K562 (cell line): ENCODE data around the gene APOB. TPM values are rescaled to one million over a fixed set of nuclear protein-coding genes. Genes with fewer than 3 reads are reported as not detected.

ENCODE experiments used
- ATAC-seq: fragments of 200-7000 bp; cut with Tn5 transposase; 3 replicates; pipeline ENCODE4 v1.9.1; 2020; ENCODE audit warnings: moderate library complexity
- BruUV-seq: library from RNA; stranded (reverse); fragments of 400-500 nt; replicated peaks from 2 replicates; lab custom pipeline; 2021; lab: Mats Ljungman, UMichigan
- CTCF ChIA-PET: fragments of 300-600 bp; formaldehyde crosslinking; extraction: SDS; loops from one replicate; lab custom pipeline; 2021; ENCODE audit warnings: low intra/inter-chr PET ratio; lab: Yijun Ruan, JAX
- POLR2A ChIA-PET: fragments of 300-600, 350-650 bp; sonication (Branson Sonifier 250); formaldehyde crosslinking; extraction: SDS; loops from one replicate; lab custom pipeline; 2021; ENCODE audit warnings: antibody characterized with exemption, inconsistent platforms; lab: Yijun Ruan, JAX
- DNase-seq, 4 experiments: peaks; one replicate each; pipeline versions ENCODE4 v3.0.0 to v3.0.0-alpha.2; 2011 to 2018; ENCODE audit warnings: low spot score in 3 of 4, mixed read lengths in 3 of 4; ENCODE audit errors: extremely low read depth in 1 of 4
- FAIRE-seq: peaks from 2 replicates; lab custom pipeline; 2011; peaks lifted over from hg19 to GRCh38; lab: Jason Lieb, UNC
- H2AFZ ChIP-seq: 2 replicates; pipeline ENCODE4 v1.6.0; 2011; ENCODE audit warnings: low read depth, low read length, control low read depth, inconsistent platforms
- H3K27ac ChIP-seq: fragments of 200-600 bp; 3 replicates; pipeline ENCODE4 v1.8.0; 2011; ENCODE audit warnings: low read depth, mild to moderate bottlenecking, control low read depth, inconsistent platforms, low read length, moderate library complexity, mixed read lengths; ENCODE audit errors: extremely low read depth
- H3K27me3 ChIP-seq, 2 experiments: fragments of 300-600 bp in 1 of 2; 2 replicates in 1 of 2; 3 replicates in 1 of 2; pipeline versions ENCODE4 v1.6.0 to v1.8.0; 2011; ENCODE audit warnings: inconsistent platforms in 2 of 2, low read length in 2 of 2, mild to moderate bottlenecking in 1 of 2, mixed read lengths in 1 of 2, moderate library complexity in 1 of 2; ENCODE audit not compliant: control insufficient read depth in 2 of 2, insufficient read depth in 2 of 2
- H3K36me3 ChIP-seq: fragments of 300-600 bp; 3 replicates; pipeline ENCODE4 v1.8.0; 2011; ENCODE audit warnings: mild to moderate bottlenecking, low read length, inconsistent platforms; ENCODE audit not compliant: control insufficient read depth, insufficient read depth
- H3K4me1 ChIP-seq, 2 experiments: fragments of 200-600 bp in 1 of 2; replicated peaks in 1 of 2; 2 replicates in 1 of 2; 3 replicates in 1 of 2; pipeline versions ENCODE4 v1.5.1 to v1.8.0; 2011; ENCODE audit warnings: inconsistent platforms in 2 of 2, low read length in 2 of 2, mild to moderate bottlenecking in 1 of 2, mixed read lengths in 1 of 2, moderate library complexity in 1 of 2; ENCODE audit not compliant: control insufficient read depth in 2 of 2, insufficient read depth in 2 of 2
- H3K4me2 ChIP-seq: 2 replicates; pipeline ENCODE4 v1.6.1; 2011; ENCODE audit warnings: low read length, control low read depth, inconsistent platforms, mixed read lengths; ENCODE audit not compliant: insufficient read depth
- H3K4me3 ChIP-seq: fragments of 200-600 bp; sonication (generic), shearing (Covaris generic); 2 replicates; pipeline ENCODE4 v1.5.1; 2016; ENCODE audit warnings: control low read depth, inconsistent platforms
- H3K79me2 ChIP-seq: fragments of 200-600 bp; 3 replicates; pipeline ENCODE4 v1.8.0; 2011; ENCODE audit warnings: low read length, inconsistent platforms; ENCODE audit not compliant: control insufficient read depth, insufficient read depth
- H3K9ac ChIP-seq, 2 experiments: 2 replicates each; pipeline versions ENCODE4 v1.6.0 to v1.6.1; 2011; ENCODE audit warnings: low read depth in 2 of 2, low read length in 2 of 2, control low read depth in 1 of 2, inconsistent platforms in 1 of 2, mild to moderate bottlenecking in 1 of 2, mixed read lengths in 1 of 2; ENCODE audit not compliant: insufficient read depth in 1 of 2
- H3K9me1 ChIP-seq: one replicate; pipeline ENCODE4 v1.6.0; 2011; ENCODE audit warnings: inconsistent platforms, mild to moderate bottlenecking, low read length, moderate library complexity; ENCODE audit not compliant: control insufficient read depth, insufficient read depth
- H3K9me3 ChIP-seq: replicated peaks from 2 replicates; pipeline ENCODE4 v1.5.1; 2011; ENCODE audit warnings: low read depth, low read length, inconsistent platforms; ENCODE audit not compliant: control insufficient read depth, insufficient read depth
- H4K20me1 ChIP-seq: replicated peaks from 2 replicates; pipeline ENCODE4 v1.6.1; 2011; ENCODE audit warnings: low read length, inconsistent platforms, mixed read lengths; ENCODE audit not compliant: control insufficient read depth, insufficient read depth
- ARID3A ChIP-seq: IDR thresholded peaks from 2 replicates; pipeline ENCODE4 v1.6.1; 2012; ENCODE audit warnings: low read depth, low read length, improper control_type of control experiment, borderline replicate concordance
- CBFB ChIP-seq: sonication (generic); formaldehyde crosslinking; IDR thresholded peaks from 2 replicates; pipeline ENCODE4 v1.4.0; 2020; ENCODE audit warnings: mild to moderate bottlenecking, missing genetic modification reagents
- CTCFL ChIP-seq: IDR thresholded peaks from 2 replicates; pipeline ENCODE4 v1.6.1; 2011; ENCODE audit warnings: borderline replicate concordance, low read depth, mild to moderate bottlenecking, moderate library complexity, low read length; ENCODE audit not compliant: insufficient read depth, poor library complexity, severe bottlenecking
- ETS2 ChIP-seq: IDR thresholded peaks from 2 replicates; pipeline ENCODE4 v1.6.1; 2016; ENCODE audit warnings: borderline replicate concordance, missing genetic modification characterization, mild to moderate bottlenecking, moderate library complexity, missing compliant biosample characterization; ENCODE audit not compliant: poor library complexity, severe bottlenecking
- ID3 ChIP-seq, 2 experiments: fragments of 250-450 bp in 1 of 2; fragments of 450-650 bp in 1 of 2; sonication (Bioruptor Pico) in 1 of 2; IDR thresholded peaks; 2 replicates each; pipeline versions ENCODE4 v1.6.1 to v1.8.0; 2016 to 2021; ENCODE audit warnings: mild to moderate bottlenecking in 2 of 2, moderate library complexity in 2 of 2, missing compliant biosample characterization in 1 of 2, missing genetic modification characterization in 1 of 2
- PHB2 ChIP-seq: fragments of 450-650 bp; IDR thresholded peaks from 2 replicates; pipeline ENCODE4 v1.6.1; 2017; ENCODE audit warnings: low read depth
- POLR3A ChIP-seq: IDR thresholded peaks from 2 replicates; pipeline ENCODE4 v1.6.1; 2011; ENCODE audit warnings: borderline replicate concordance, mild to moderate bottlenecking, moderate library complexity; ENCODE audit not compliant: insufficient read length, insufficient read depth; ENCODE audit errors: extremely low read depth
- ZC3H4 ChIP-seq: sonication (generic); formaldehyde crosslinking; IDR thresholded peaks from 2 replicates; pipeline ENCODE4 v1.9.0; 2021; ENCODE audit warnings: missing genetic modification reagents, borderline replicate concordance
- ZKSCAN3 ChIP-seq: fragments of 250-450 bp; sonication (Bioruptor Pico); IDR thresholded peaks from 2 replicates; pipeline ENCODE4 v1.4.0; 2020
- ZNF696 ChIP-seq: fragments of 250-450 bp; sonication (Bioruptor Pico); conservative IDR thresholded peaks from 2 replicates; pipeline ENCODE4 v1.4.0; 2020; ENCODE audit warnings: mild to moderate bottlenecking, moderate library complexity
- WGBS: fragments of 100-300 bp; shearing (Covaris generic); methylation state at CpG from one replicate; pipeline ENCODE4 v1.1.6; 2016; ENCODE audit warnings: low coverage, mixed read lengths; ENCODE audit not compliant: insufficient coverage; ENCODE audit errors: missing lambda C conversion rate; 5-methylcytosine and 5-hydroxymethylcytosine counted together
- in situ Hi-C: fragments of 300-500 bp; cut with MboI; formaldehyde crosslinking; loops from 4 replicates; pipeline ENCODE4 v1.15.0; 2018; ENCODE audit warnings: inconsistent platforms, mixed read lengths
- intact Hi-C: fragments of 100-400 bp; cut with micrococcal nuclease; formaldehyde crosslinking; loops from 2 replicates; pipeline ENCODE4 v1.14.2; 2022
- polyA plus RNA-seq, 8 experiments: library from polyadenylated mRNA; depleted of rRNA in 4 of 8; stranded (reverse) in 5 of 8; unstranded in 3 of 8; fragments of >200 nt; fragmentation: Nextera tagmentation in 2 of 8; fragmentation: Illumina TruSeq in 1 of 8; extraction: Ambion mirVana in 2 of 8; extraction: Trizol in 1 of 8; gene quantifications; 2 replicates each; pipeline versions ENCODE4 v1.2.1 to v1.2.3, GENCODE V29; 2011 to 2014; ENCODE audit warnings: inconsistent platforms in 1 of 8, missing spikeins in 1 of 8
- total RNA-seq, 7 experiments: library from RNA; depleted of rRNA in 6 of 7; stranded (reverse); fragments of >200 nt in 6 of 7; fragmentation: Illumina TruSeq in 2 of 7; extraction: Trizol in 2 of 7; gene quantifications; 2 replicates each; pipeline versions ENCODE4 v1.2.1 to v1.2.3, GENCODE V29; 2011 to 2021; ENCODE audit warnings: low replicate concordance in 1 of 7
- TF ChIP-seq, protein P1 (sequence below): fragments of 250-450 bp; sonication (Bioruptor Pico); IDR thresholded peaks from 2 replicates; pipeline ENCODE4 v1.4.0; 2020; ENCODE audit warnings: mild to moderate bottlenecking, moderate library complexity
- TF ChIP-seq, protein P2 (sequence below): fragments of 250-450 bp; sonication (Bioruptor Pico); IDR thresholded peaks from 2 replicates; pipeline ENCODE4 v1.5.0; 2020; ENCODE audit warnings: mild to moderate bottlenecking, borderline replicate concordance
- TF ChIP-seq, protein P3 (sequence below): fragments of 250-450 bp; sonication (Bioruptor Pico); IDR thresholded peaks from 2 replicates; pipeline ENCODE4 v1.9.0; 2021; ENCODE audit warnings: mild to moderate bottlenecking

APOB gene
- total and polyA plus RNA-seq, 9 of the 15 experiments (the other 6 are each of a cell fraction or from before 2014, with no cell fraction given) = 0.73 TPM; not detected in 8

DNA sequence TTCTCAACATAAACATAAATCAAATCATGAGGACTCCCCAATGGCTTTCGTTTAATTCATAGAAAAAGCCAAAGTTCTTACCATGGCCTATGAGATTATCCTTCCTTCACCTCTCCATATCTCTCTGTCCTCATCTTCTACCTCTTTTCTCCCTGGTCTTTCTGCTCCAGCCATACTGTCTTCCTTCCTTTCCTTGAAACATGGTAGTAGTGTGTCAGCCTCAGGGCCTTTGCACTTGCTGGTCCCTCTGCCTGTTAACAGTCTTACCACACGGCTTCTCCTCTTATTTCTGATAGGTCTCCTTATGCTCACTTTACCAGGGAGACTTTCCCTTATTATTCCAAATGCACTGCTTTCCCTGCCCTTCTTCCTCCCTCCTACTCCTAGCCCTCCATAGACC lies 25.6 kb downstream of the APOB start:
- H4K20me1 ChIP-seq = no peaks in the 10 kb centered on the region
- no peaks in the 10 kb centered on the region for H3K36me3 ChIP-seq
- H3K4me2 ChIP-seq = no peak overlapping the region
- no peak overlapping the region for H3K27ac ChIP-seq
- no TSS peak for BruUV-seq
- no peak for ATAC-seq
- intact Hi-C loops = no loop called here
- no peaks in the 10 kb centered on the region for H3K79me2 ChIP-seq
- ChIA-PET POLR2A (no interaction called here), CTCF (interaction anchor here (0.6 kb wide), 1 partner anchor 12 kb away, joined by 3 read pairs; no protein-coding TSS in a partner anchor)
- H3K4me3 ChIP-seq = no peak overlapping the region
- no peaks in the 10 kb centered on the region for H3K9me1 ChIP-seq
- no peak for DNase-seq
- 4% methylated on average over 2 of the region's 2 CpGs for WGBS
- H3K27me3 ChIP-seq = no peaks in the 10 kb centered on the region
- TF ChIP-seq ARID3A (no peak), PHB2 (no peak), CTCFL (no peak), ZKSCAN3 (CRISPR knock-in tag) (no peak), ETS2 (tag) (no peak), ZC3H4 (CRISPR knock-in tag) (no peak), ZNF696 (CRISPR knock-in tag) (no peak), POLR3A (no peak), CBFB (CRISPR knock-in tag) (no peak), ID3 (CRISPR knock-in tag; IDR thresholded peaks at IDR 0.05) (no peak), ID3 (tag; IDR thresholded peaks at IDR 0.05) (no peak)
- TF ChIP-seq, protein P1, sequence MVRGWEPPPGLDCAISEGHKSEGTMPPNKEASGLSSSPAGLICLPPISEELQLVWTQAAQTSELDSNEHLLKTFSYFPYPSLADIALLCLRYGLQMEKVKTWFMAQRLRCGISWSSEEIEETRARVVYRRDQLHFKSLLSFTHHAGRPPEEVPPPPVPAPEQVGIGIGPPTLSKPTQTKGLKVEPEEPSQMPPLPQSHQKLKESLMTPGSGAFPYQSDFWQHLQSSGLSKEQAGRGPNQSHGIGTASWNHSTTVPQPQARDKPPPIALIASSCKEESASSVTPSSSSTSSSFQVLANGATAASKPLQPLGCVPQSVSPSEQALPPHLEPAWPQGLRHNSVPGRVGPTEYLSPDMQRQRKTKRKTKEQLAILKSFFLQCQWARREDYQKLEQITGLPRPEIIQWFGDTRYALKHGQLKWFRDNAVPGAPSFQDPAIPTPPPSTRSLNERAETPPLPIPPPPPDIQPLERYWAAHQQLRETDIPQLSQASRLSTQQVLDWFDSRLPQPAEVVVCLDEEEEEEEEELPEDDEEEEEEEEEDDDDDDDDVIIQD (CRISPR knock-in tag) = no peak
- TF ChIP-seq, protein P2, sequence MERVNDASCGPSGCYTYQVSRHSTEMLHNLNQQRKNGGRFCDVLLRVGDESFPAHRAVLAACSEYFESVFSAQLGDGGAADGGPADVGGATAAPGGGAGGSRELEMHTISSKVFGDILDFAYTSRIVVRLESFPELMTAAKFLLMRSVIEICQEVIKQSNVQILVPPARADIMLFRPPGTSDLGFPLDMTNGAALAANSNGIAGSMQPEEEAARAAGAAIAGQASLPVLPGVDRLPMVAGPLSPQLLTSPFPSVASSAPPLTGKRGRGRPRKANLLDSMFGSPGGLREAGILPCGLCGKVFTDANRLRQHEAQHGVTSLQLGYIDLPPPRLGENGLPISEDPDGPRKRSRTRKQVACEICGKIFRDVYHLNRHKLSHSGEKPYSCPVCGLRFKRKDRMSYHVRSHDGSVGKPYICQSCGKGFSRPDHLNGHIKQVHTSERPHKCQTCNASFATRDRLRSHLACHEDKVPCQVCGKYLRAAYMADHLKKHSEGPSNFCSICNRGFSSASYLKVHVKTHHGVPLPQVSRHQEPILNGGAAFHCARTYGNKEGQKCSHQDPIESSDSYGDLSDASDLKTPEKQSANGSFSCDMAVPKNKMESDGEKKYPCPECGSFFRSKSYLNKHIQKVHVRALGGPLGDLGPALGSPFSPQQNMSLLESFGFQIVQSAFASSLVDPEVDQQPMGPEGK (CRISPR knock-in tag) = no peak
- TF ChIP-seq, protein P3, sequence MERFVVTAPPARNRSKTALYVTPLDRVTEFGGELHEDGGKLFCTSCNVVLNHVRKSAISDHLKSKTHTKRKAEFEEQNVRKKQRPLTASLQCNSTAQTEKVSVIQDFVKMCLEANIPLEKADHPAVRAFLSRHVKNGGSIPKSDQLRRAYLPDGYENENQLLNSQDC (CRISPR knock-in tag) = no peak
- H2AFZ ChIP-seq = no peak overlapping the region
- no peak overlapping the region for H3K9ac ChIP-seq
- H3K4me1 ChIP-seq = no peaks in the 10 kb centered on the region
- FAIRE-seq = no peak
- H3K9me3 ChIP-seq = no peaks in the 10 kb centered on the region
- in situ Hi-C loops = no loop called here
